ENCODE data around the gene GDPD4. TPM values are rescaled to one million over a fixed set of nuclear protein-coding genes. Genes with fewer than 3 reads are reported as not detected.

GDPD4 gene
- total RNA-seq, 1 experiment from 2014 or later: not detected

GRCh38 chr11:77201370-77201769 lies 100.1 kb downstream of the GDPD4 start:
- no peaks in the 10 kb centered on the region for H3K27me3 ChIP-seq (ENCODE audit: insufficient read depth, low read length)
- H4K20me1 ChIP-seq (ENCODE audit: insufficient read depth): no peaks in the 10 kb centered on the region
- H3K9me2 ChIP-seq (ENCODE audit: insufficient read depth): no peaks in the 10 kb centered on the region
- no peaks in the 10 kb centered on the region for H3K36me3 ChIP-seq (ENCODE audit: control insufficient read depth in 1 of 2, insufficient read depth in 2 of 2, low read length in 2 of 2)
- no peak overlapping the region for H3K27ac ChIP-seq (ENCODE audit: low read depth, low read length)
- no peak for DNase-seq (ENCODE audit: low read depth, low spot score)
- CTCF ChIA-PET: no interaction called here
- H2AFZ ChIP-seq (ENCODE audit: low read depth, low read length, poor library complexity, severe bottlenecking): no peak overlapping the region
- no peak for TF ChIP-seq FOSL1 (IDR thresholded peaks at IDR 0.05; ENCODE audit: low read depth)
- TF ChIP-seq ZNF274 (IDR thresholded peaks at IDR 0.05; ENCODE audit: low read depth, low read length): no peak
- TF ChIP-seq SRF (IDR thresholded peaks at IDR 0.05; ENCODE audit: low read depth): no peak
- no peak overlapping the region for H3K4me3 ChIP-seq (replicated peaks in 1 of 2; ENCODE audit: low read depth in 1 of 2, low read length in 2 of 2)
- intact Hi-C loops (cut with micrococcal nuclease): no loop called here
- no peak overlapping the region for H3K9ac ChIP-seq (ENCODE audit: low read length)
- no peak overlapping the region for H3K4me2 ChIP-seq (ENCODE audit: low read length)
- peaks cover 0 to 4% of the 10 kb centered on the region in 2 experiments; a peak in 1 of 4 replicates for H3K4me1 ChIP-seq (ENCODE audit: control insufficient read depth in 1 of 2, insufficient read depth in 2 of 2, low read length in 2 of 2)
- no peaks in the 10 kb centered on the region for H3K79me2 ChIP-seq (ENCODE audit: insufficient read depth, low read length)
- RAD21 ChIA-PET (ENCODE audit: low non-redundant PET in 1 of 2, low total read pairs in 2 of 2, uncharacterized antibody in 2 of 2, unreplicated experiment in 2 of 2): no interaction called here
- BruUV-seq (replicated peaks): no TSS peak
- H3K9me3 ChIP-seq (ENCODE audit: control insufficient read depth in 1 of 2, insufficient read depth in 1 of 2, low read depth in 1 of 2, low read length in 2 of 2): no peaks in the 10 kb centered on the region
- POLR2A ChIA-PET: no interaction called here
- ATAC-seq: no peak

GRCh38 chr11:77200351-77201268 lies 100.9 kb downstream of the GDPD4 start:
- ChIA-PET RAD21 (ENCODE audit: low non-redundant PET in 1 of 2, low total read pairs in 2 of 2, uncharacterized antibody in 2 of 2, unreplicated experiment in 2 of 2) (no interaction called here), CTCF (no interaction called here)
- TF ChIP-seq CBX3 (IDR thresholded peaks at IDR 0.05; ENCODE audit: low read depth) (no peak), FOSL1 (IDR thresholded peaks at IDR 0.05; ENCODE audit: low read depth) (no peak), POLR2AphosphoS5 (IDR thresholded peaks at IDR 0.05; ENCODE audit: low read depth, low read length) (no peak), POLR2A (IDR thresholded peaks at IDR 0.05; ENCODE audit: borderline replicate concordance, extremely low read depth, insufficient read depth, insufficient read length) (no peak), SIN3A (IDR thresholded peaks at IDR 0.05; ENCODE audit: low read depth) (no peak), RAD21 (IDR thresholded peaks at IDR 0.05; ENCODE audit: low read depth) (no peak)

More at GRCh38 chr11:77200351-77201268, 100.9 kb downstream of the GDPD4 start:
- Histone ChIP-seq H4K20me1 (ENCODE audit: insufficient read depth) (no peaks in the 10 kb centered on the region), H3K27me3 (ENCODE audit: insufficient read depth, low read length) (no peaks in the 10 kb centered on the region), H3K9ac (ENCODE audit: low read length) (no peak overlapping the region), H3K36me3 (ENCODE audit: control insufficient read depth in 1 of 2, insufficient read depth in 2 of 2, low read length in 2 of 2) (no peaks in the 10 kb centered on the region), H3K4me3 (replicated peaks in 1 of 2; ENCODE audit: low read depth in 1 of 2, low read length in 2 of 2) (no peak overlapping the region), H3K9me3 (ENCODE audit: control insufficient read depth in 1 of 2, insufficient read depth in 1 of 2, low read depth in 1 of 2, low read length in 2 of 2) (no peaks in the 10 kb centered on the region), H3K4me1 (ENCODE audit: control insufficient read depth in 1 of 2, insufficient read depth in 2 of 2, low read length in 2 of 2) (peaks cover 0 to 4% of the 10 kb centered on the region in 2 experiments; a peak in 1 of 4 replicates), H3K79me2 (ENCODE audit: insufficient read depth, low read length) (no peaks in the 10 kb centered on the region), H3K27ac (ENCODE audit: low read depth, low read length) (no peak overlapping the region), H3K9me2 (ENCODE audit: insufficient read depth) (no peaks in the 10 kb centered on the region), H2AFZ (ENCODE audit: low read depth, low read length, poor library complexity, severe bottlenecking) (no peak overlapping the region), H3K4me2 (ENCODE audit: low read length) (no peak overlapping the region)
- POLR2A ChIA-PET: no interaction called here
- intact Hi-C loops (cut with micrococcal nuclease): no loop called here
- ATAC-seq: no peak
- no TSS peak for BruUV-seq (replicated peaks)
- DNase-seq (ENCODE audit: low read depth, low spot score): no peak
